Effector memory CD8-positive, alpha-beta T cell (primary cell): ENCODE results near the gene BCORL1.

Experiments
- ATAC-seq: fragments of 150-1000 bp; cut with Tn5 transposase; replicated peaks from 2 replicates; pipeline ENCODE4 v1.10.0; 2021; ENCODE audit warnings: mild to moderate bottlenecking, moderate library complexity
- DNase-seq, 3 experiments: peaks; one replicate each; pipeline ENCODE4 v3.0.0; 2021
- H3K27ac Mint-ChIP-seq, 2 donors: one replicate each; pipeline ENCODE4 v1.8.0; 2022; ENCODE audit warnings: mild to moderate bottlenecking in 2 of 2, mixed read lengths in 2 of 2, moderate library complexity in 2 of 2
- H3K27me3 Mint-ChIP-seq, 2 donors: one replicate each; pipeline ENCODE4 v1.8.0; 2022; ENCODE audit warnings: mixed read lengths in 2 of 2
- H3K36me3 Mint-ChIP-seq: one replicate; pipeline ENCODE4 v1.8.0; 2022; ENCODE audit warnings: mild to moderate bottlenecking, moderate library complexity, mixed read lengths; ENCODE audit not compliant: insufficient read depth
- H3K4me1 Mint-ChIP-seq, 2 donors: one replicate each; pipeline ENCODE4 v1.8.0; 2022; ENCODE audit warnings: low read depth in 2 of 2, mixed read lengths in 2 of 2
- H3K4me3 Mint-ChIP-seq, 2 donors: one replicate each; pipeline ENCODE4 v1.8.0; 2022; ENCODE audit warnings: mild to moderate bottlenecking in 2 of 2, mixed read lengths in 2 of 2, moderate library complexity in 2 of 2
- H3K9me3 Mint-ChIP-seq, 2 donors: one replicate each; pipeline ENCODE4 v1.8.0; 2022; ENCODE audit warnings: mixed read lengths in 2 of 2

Gene BCORL1

DNA sequence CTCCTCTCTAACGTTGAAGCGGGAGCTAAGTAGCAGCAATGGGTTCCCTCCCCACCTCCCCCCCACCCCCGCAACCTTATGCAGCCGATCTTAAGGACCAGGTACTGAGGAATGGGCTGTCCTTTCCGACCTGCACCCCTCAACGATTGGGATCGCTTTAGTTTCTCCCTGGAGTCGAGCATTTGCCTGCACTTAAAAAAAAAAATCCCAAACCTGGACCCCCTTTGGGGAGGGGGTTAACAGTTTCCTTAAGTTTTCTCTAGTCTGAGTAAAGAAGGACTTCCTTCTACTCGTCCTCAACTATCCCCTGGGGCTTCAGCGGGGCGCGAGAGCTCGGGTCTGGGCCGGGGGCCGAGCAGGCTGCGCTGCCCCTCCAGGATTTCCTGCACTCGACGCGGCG, 25.7 kb upstream of the BCORL1 start:
- Mint-ChIP-seq H3K27me3 (no peaks in the 10 kb centered on the region), H3K27ac (no peak overlapping the region), H3K4me3 (peak overlapping the region; percentile 65 to 70), H3K9me3 (no peaks in the 10 kb centered on the region), H3K36me3 (peaks cover 15% of the 10 kb centered on the region), H3K4me1 (peaks cover 14 to 19% of the 10 kb centered on the region in 2 donors)
- ATAC-seq = no peak
- DNase-seq = no peak

DNA sequence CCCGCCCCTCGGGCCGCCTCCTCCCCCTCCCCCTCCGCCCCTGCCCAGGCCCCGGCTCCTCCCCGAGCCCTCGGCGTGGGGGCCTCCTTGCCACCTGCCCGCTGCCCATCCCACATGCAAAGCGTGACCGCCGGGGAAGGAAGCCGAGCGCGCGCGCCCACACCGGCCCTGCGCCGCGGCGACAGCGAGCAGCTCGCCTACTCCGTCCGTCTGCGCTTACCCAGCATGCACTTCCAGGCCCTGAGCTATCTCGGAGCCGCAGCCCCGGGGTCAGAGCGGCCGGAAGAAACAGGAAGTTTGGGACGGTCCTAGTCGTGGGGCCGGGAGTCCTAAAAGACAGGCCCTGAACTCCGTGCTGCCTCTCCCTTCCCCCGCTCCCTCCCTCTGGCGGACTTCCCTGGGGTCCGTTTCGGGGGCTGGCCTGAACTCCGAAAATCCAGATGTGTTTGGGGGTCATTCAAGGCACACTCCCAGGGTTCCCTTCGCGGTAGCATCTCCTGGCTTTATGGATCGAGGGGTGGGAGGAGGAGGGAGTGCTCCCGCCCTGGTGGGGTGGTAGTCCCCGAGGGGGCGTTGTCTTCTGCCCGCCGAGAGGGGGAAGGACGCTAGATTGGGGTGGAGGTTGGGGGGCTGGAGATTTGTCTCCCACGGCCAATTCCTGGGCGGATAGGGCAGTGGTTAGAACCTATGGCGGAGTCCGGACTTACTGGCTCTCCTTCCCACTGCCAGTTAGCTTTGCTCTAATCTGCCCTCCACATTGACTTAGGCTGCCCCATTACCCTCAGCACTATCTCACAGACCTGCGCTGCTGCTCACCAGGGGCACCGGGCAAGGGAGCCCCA, 25.0 kb upstream of the BCORL1 start:
- Mint-ChIP-seq H3K4me1 (peaks cover 16 to 22% of the 10 kb centered on the region in 2 donors), H3K9me3 (no peaks in the 10 kb centered on the region), H3K27me3 (no peaks in the 10 kb centered on the region), H3K36me3 (peaks cover 9% of the 10 kb centered on the region), H3K27ac (peak overlapping the region; percentile 23 to 49), H3K4me3 (peak overlapping the region; percentile 65 to 70)
- peak; percentile 35 for ATAC-seq
- DNase-seq = peak in 1 of 3 experiments; percentile 26

- Mint-ChIP-seq H3K27me3 (no peaks in the 10 kb centered on the region), H3K9me3 (no peaks in the 10 kb centered on the region), H3K27ac (peak overlapping the region in 1 of 2 donors; percentile 23), H3K36me3 (peaks cover 3% of the 10 kb centered on the region), H3K4me1 (peaks cover 13 to 18% of the 10 kb centered on the region in 2 donors), H3K4me3 (peak overlapping the region; percentile 65 to 70)
- ATAC-seq (no peak), DNase-seq (no peak)
Measured at GRCh38 chrX:129958083-129958465, 24.4 kb upstream of the BCORL1 start.

- Mint-ChIP-seq H3K4me3 (peak overlapping the region in 1 of 2 donors; percentile 65), H3K4me1 (peaks cover 13 to 18% of the 10 kb centered on the region in 2 donors), H3K9me3 (no peaks in the 10 kb centered on the region), H3K27ac (peak overlapping the region in 1 of 2 donors; percentile 28), H3K27me3 (no peaks in the 10 kb centered on the region), H3K36me3 (no peaks in the 10 kb centered on the region)
- no peak for ATAC-seq
- DNase-seq = no peak
Measured at GRCh38 chrX:129958814-129959492, 23.5 kb upstream of the BCORL1 start.

DNA sequence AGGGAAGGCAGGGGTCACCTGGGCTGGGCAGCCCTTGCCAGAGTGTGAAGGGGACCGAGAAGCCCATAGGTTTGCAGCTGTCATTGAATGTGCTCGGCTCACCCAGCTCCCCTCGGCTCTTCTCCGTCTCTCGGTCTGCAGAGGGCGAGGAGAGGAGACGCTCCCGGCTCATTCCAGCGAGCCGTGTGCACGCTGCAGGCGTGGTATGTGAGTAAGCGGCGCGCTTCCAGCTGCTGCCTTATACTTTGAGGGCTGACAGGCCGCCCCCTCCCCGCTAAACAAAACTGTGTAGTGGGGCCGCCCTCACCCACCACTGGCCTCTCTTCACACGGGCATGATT, 23.0 kb upstream of the BCORL1 start:
- no peak overlapping the region for H3K4me3 Mint-ChIP-seq
- no peaks in the 10 kb centered on the region for H3K36me3 Mint-ChIP-seq
- no peaks in the 10 kb centered on the region for H3K27me3 Mint-ChIP-seq
- H3K4me1 Mint-ChIP-seq = peaks cover 13 to 18% of the 10 kb centered on the region in 2 donors
- DNase-seq = no peak
- no peak overlapping the region for H3K27ac Mint-ChIP-seq
- no peak for ATAC-seq
- H3K9me3 Mint-ChIP-seq = no peaks in the 10 kb centered on the region

GRCh38 chrX:129961180-129962083, 21.0 kb upstream of the BCORL1 start:
- ATAC-seq (peak; percentile 90), DNase-seq (peak; percentile 46 to 55 (median 52))
- Mint-ChIP-seq H3K27me3 (no peaks in the 10 kb centered on the region), H3K4me3 (peak overlapping the region; percentile 75 to 77), H3K4me1 (peaks cover 13 to 18% of the 10 kb centered on the region in 2 donors), H3K9me3 (no peaks in the 10 kb centered on the region), H3K27ac (peak overlapping the region; percentile 86 to 92), H3K36me3 (no peaks in the 10 kb centered on the region)

- ATAC-seq = no peak
- Mint-ChIP-seq H3K27me3 (no peaks in the 10 kb centered on the region), H3K27ac (peak overlapping the region in 1 of 2 donors; percentile 62), H3K4me3 (no peak overlapping the region), H3K9me3 (no peaks in the 10 kb centered on the region), H3K36me3 (no peaks in the 10 kb centered on the region), H3K4me1 (peaks cover 7 to 11% of the 10 kb centered on the region in 2 donors)
- DNase-seq = no peak
Measured at GRCh38 chrX:129963729-129964128, 18.7 kb upstream of the BCORL1 start.

GRCh38 chrX:129965166-129965565, 17.3 kb upstream of the BCORL1 start:
- no peak overlapping the region for H3K4me3 Mint-ChIP-seq
- ATAC-seq = no peak
- H3K27ac Mint-ChIP-seq = no peak overlapping the region

GRCh38 chrX:129968968-129969367, 13.5 kb upstream of the BCORL1 start:
- H3K9me3 Mint-ChIP-seq = no peaks in the 10 kb centered on the region
- no peaks in the 10 kb centered on the region for H3K4me1 Mint-ChIP-seq
- no peak for DNase-seq
- H3K36me3 Mint-ChIP-seq = no peaks in the 10 kb centered on the region
- no peak overlapping the region for H3K27ac Mint-ChIP-seq
- H3K4me3 Mint-ChIP-seq = no peak overlapping the region
- no peaks in the 10 kb centered on the region for H3K27me3 Mint-ChIP-seq
- ATAC-seq = no peak

More at GRCh38 chrX:129965166-129965565, 17.3 kb upstream of the BCORL1 start:
- DNase-seq = no peak
- H3K27me3 Mint-ChIP-seq = no peaks in the 10 kb centered on the region
- H3K36me3 Mint-ChIP-seq = no peaks in the 10 kb centered on the region
- H3K9me3 Mint-ChIP-seq = no peaks in the 10 kb centered on the region
- H3K4me1 Mint-ChIP-seq = peaks cover 7 to 11% of the 10 kb centered on the region in 2 donors

GRCh38 chrX:129976441-129976840, 6.0 kb upstream of the BCORL1 start:
- Mint-ChIP-seq H3K9me3 (no peaks in the 10 kb centered on the region), H3K4me1 (peaks cover 7 to 9% of the 10 kb centered on the region in 2 donors), H3K27me3 (no peaks in the 10 kb centered on the region), H3K4me3 (no peak overlapping the region), H3K36me3 (no peaks in the 10 kb centered on the region), H3K27ac (no peak overlapping the region)
- no peak for DNase-seq
- no peak for ATAC-seq

- DNase-seq = no peak
- H3K4me1 Mint-ChIP-seq = peaks cover 9 to 10% of the 10 kb centered on the region in 2 donors
- no peak for ATAC-seq
- H3K36me3 Mint-ChIP-seq = peaks cover 6% of the 10 kb centered on the region
- H3K27me3 Mint-ChIP-seq = no peaks in the 10 kb centered on the region
- H3K27ac Mint-ChIP-seq = no peak overlapping the region
- H3K9me3 Mint-ChIP-seq = no peaks in the 10 kb centered on the region
- peak overlapping the region in 1 of 2 donors; percentile 63 for H3K4me3 Mint-ChIP-seq
Measured at GRCh38 chrX:129979207-129979920, 3.1 kb upstream of the BCORL1 start.

GRCh38 chrX:129980001-129980401, 2.4 kb upstream of the BCORL1 start:
- no peak for DNase-seq
- H3K4me3 Mint-ChIP-seq = peak overlapping the region in 1 of 2 donors; percentile 65
- peaks cover 13 to 16% of the 10 kb centered on the region in 2 donors for H3K4me1 Mint-ChIP-seq

More at GRCh38 chrX:129980001-129980401, 2.4 kb upstream of the BCORL1 start:
- no peak for ATAC-seq
- peaks cover 6% of the 10 kb centered on the region for H3K36me3 Mint-ChIP-seq
- no peaks in the 10 kb centered on the region for H3K27me3 Mint-ChIP-seq
- no peaks in the 10 kb centered on the region for H3K9me3 Mint-ChIP-seq
- no peak overlapping the region for H3K27ac Mint-ChIP-seq
